ENCODE data around the gene DUOX2.

DNA sequence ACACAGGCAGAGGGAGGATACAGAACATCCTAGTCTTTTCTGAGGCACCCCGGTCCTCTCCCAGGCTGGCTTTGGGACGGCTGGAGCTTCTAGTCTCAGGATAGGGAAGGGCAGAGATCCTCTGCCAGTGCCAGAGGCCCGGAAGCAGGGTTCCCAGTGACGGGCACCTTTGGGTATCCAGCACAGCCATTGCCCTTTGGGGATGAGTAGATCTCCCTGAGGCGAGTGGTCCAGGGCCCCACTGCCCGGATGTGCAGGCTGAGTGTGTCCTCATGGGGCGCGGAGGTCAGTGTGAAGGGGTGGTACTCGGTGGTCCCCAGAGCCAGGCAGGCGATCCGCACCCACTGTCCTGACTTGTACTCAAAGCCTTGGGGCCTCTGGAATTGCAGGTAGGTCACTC, 18.3 kb downstream of the DUOX2 start:
- no peak for TF ChIP-seq CTCF (optimal IDR thresholded peaks at IDR 0.05 in 1 of 3, IDR thresholded peaks at IDR 0.05 in 1 of 3, conservative IDR thresholded peaks at IDR 0.05 in 1 of 3; ENCODE audit: extremely low read depth in 1 of 3, insufficient read depth in 2 of 3, low read length in 3 of 3)
- no peak for TF ChIP-seq EZH2 (IDR thresholded peaks at IDR 0.05; ENCODE audit: low read length)

Measured in keratinocyte (primary cell).